H1 (cell line): ENCODE measurements around the gene FRMPD1. TPM values are rescaled to one million over a fixed set of nuclear protein-coding genes. Genes with fewer than 3 reads are reported as not detected.

Experiments
- ASH2L ChIP-seq: fragments of 200-600, 300-600 bp; sonication (generic); IDR thresholded peaks from one replicate; pipeline ENCODE4 v1.7.1; 2017; ENCODE audit warnings: low read length
- CBX8 ChIP-seq: fragments of 300-800, 300-1000 bp; sonication (generic); IDR thresholded peaks from 2 replicates; pipeline ENCODE4 v1.7.1; 2016; ENCODE audit warnings: low read depth, low read length, borderline replicate concordance
- CHD7 ChIP-seq: fragments of 300-600 bp; sonication (generic); IDR thresholded peaks from 2 replicates; pipeline ENCODE4 v1.7.1; 2012; ENCODE audit warnings: low read length, moderate library complexity, mild to moderate bottlenecking, inconsistent platforms; ENCODE audit not compliant: insufficient replicate concordance
- CREB1 ChIP-seq: IDR thresholded peaks from 2 replicates; pipeline ENCODE4 v1.6.1; 2012; ENCODE audit warnings: inconsistent platforms
- POLR2AphosphoS5 ChIP-seq: IDR thresholded peaks from 2 replicates; pipeline ENCODE4 v1.6.1; 2011; ENCODE audit warnings: low read depth, low read length
- RBBP5 ChIP-seq: IDR thresholded peaks from 2 replicates; pipeline ENCODE4 v1.7.1; 2012; ENCODE audit warnings: low read depth, mild to moderate bottlenecking, inconsistent platforms, low read length, moderate library complexity, borderline replicate concordance
- RNF2 ChIP-seq: fragments of 200-900, 300-1000 bp; sonication (generic); IDR thresholded peaks from 2 replicates; pipeline ENCODE4 v1.7.1; 2016; ENCODE audit warnings: borderline replicate concordance, low read depth, mild to moderate bottlenecking, antibody characterized with exemption, low read length; ENCODE audit not compliant: poor library complexity, severe bottlenecking; ENCODE audit errors: missing control alignments
- RXRA ChIP-seq: IDR thresholded peaks from 2 replicates; pipeline ENCODE4 v1.6.1; 2011; ENCODE audit warnings: low read depth, mild to moderate bottlenecking, low read length, moderate library complexity; ENCODE audit not compliant: insufficient read depth
- SRF ChIP-seq: IDR thresholded peaks from 2 replicates; pipeline ENCODE4 v1.6.1; 2011; ENCODE audit warnings: mild to moderate bottlenecking, low read depth, low read length, moderate library complexity
- YY1 ChIP-seq: IDR thresholded peaks from 2 replicates; pipeline ENCODE4 v1.6.1; 2011; ENCODE audit warnings: low read depth, mild to moderate bottlenecking, low read length
- ZNF274 ChIP-seq: IDR thresholded peaks from 2 replicates; pipeline ENCODE4 v1.7.0; 2012; ENCODE audit warnings: low read length, borderline replicate concordance; ENCODE audit errors: extremely low read depth
- polyA plus RNA-seq, 7 experiments: library from polyadenylated mRNA; depleted of rRNA in 3 of 7; stranded (reverse) in 5 of 7; unstranded in 2 of 7; fragments of >200 nt in 5 of 7; fragments of 200-250 nt in 2 of 7; gene quantifications; 1 replicate in 5 of 7; 2 replicates in 1 of 7; 4 replicates in 1 of 7; pipeline versions ENCODE4 v1.2.1 to v1.2.3, GENCODE V29; 2011 to 2013; ENCODE audit warnings: missing spikeins in 2 of 7, mixed read lengths in 2 of 7
- total RNA-seq: library from RNA; stranded (reverse); fragmentation: NEBNext Ultra II Directional; extraction: Animal tissue kit (Norgen Biotek cat#: 25700); gene quantifications from 2 replicates; pipeline ENCODE4 v1.2.1, GENCODE V29; 2021

FRMPD1 gene
- total and polyA plus RNA-seq, 2 of the 8 experiments (the other 6 are each of a cell fraction or from before 2014, with no cell fraction given): 0.27 to 0.32 TPM

DNA sequence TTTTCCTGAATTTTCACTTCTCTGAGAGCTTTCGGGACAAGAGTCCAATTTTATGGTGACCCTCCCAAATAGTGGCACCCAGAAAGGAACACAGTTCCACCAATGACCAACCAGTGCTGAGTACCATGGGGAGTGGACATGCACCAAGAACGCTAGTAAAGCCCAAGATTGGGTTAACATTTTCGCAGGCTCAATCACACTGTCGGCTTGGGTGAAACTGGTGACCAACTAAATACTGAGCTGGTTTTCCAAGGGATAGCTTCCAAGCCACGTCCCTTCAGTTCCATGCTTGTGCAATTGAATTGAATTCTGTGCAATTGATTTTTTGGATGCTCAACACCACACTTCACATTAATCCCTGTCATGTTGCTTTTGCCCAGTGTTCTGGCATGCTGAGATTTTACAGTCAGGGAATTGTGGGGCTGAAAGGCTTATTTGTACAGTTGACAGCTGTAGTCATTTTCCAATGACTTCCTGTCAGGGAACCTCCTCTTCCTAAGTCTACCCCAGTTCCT, 65.3 kb downstream of the FRMPD1 start (continued):
- TF ChIP-seq CHD7 (no peak), YY1 (no peak), CBX8 (no peak), RXRA (no peak), CREB1 (no peak), ZNF274 (no peak), RBBP5 (no peak), RNF2 (no peak), POLR2AphosphoS5 (no peak), ASH2L (no peak), SRF (no peak)
